DND-41 (cell line): ENCODE measurements around the gene PTX3.
A peak's percentile ranks its signal among the peaks of the same experiment; 100 is the strongest.

Experiments
- ATAC-seq: fragments of 200-7000 bp; cut with Tn5 transposase; 3 replicates; pipeline ENCODE4 v1.9.1; 2021; ENCODE audit warnings: low read depth; ENCODE audit not compliant: insufficient read depth
- DNase-seq: peaks from one replicate; pipeline ENCODE4 v3.0.0-alpha.2; 2020
- H2AFZ ChIP-seq: 2 replicates; pipeline ENCODE4 v1.6.0; 2012; ENCODE audit warnings: low read depth, low read length
- H3K27ac ChIP-seq: 2 replicates; pipeline ENCODE4 v1.5.1; 2012; ENCODE audit warnings: low read length, inconsistent platforms
- H3K27me3 ChIP-seq: fragments of 200-600 bp; sonication (generic); 2 replicates; pipeline ENCODE4 v1.6.0; 2012; ENCODE audit warnings: low read length, mild to moderate bottlenecking, inconsistent platforms; ENCODE audit not compliant: insufficient read depth, poor library complexity
- H3K36me3 ChIP-seq: 2 replicates; pipeline ENCODE4 v1.5.1; 2012; ENCODE audit warnings: low read length, inconsistent platforms; ENCODE audit not compliant: insufficient read depth
- H3K4me1 ChIP-seq: 2 replicates; pipeline ENCODE4 v1.5.1; 2012; ENCODE audit warnings: mild to moderate bottlenecking, low read length; ENCODE audit not compliant: insufficient read depth
- H3K4me2 ChIP-seq: 2 replicates; pipeline ENCODE4 v1.6.0; 2012; ENCODE audit warnings: mild to moderate bottlenecking, moderate library complexity, low read length, inconsistent platforms; ENCODE audit not compliant: insufficient read depth
- H3K4me3 ChIP-seq, 2 experiments: fragments of 200-600 bp in 1 of 2; shearing (Covaris generic) in 1 of 2; 2 replicates each; pipeline ENCODE4 v1.5.1; 2012 to 2016; ENCODE audit warnings: inconsistent platforms in 2 of 2, low read length in 2 of 2, mild to moderate bottlenecking in 2 of 2, low read depth in 1 of 2, moderate library complexity in 1 of 2
- H3K79me2 ChIP-seq: 2 replicates; pipeline ENCODE4 v1.6.0; 2012; ENCODE audit warnings: low read length, inconsistent platforms; ENCODE audit not compliant: insufficient read depth
- H3K9ac ChIP-seq: 2 replicates; pipeline ENCODE4 v1.6.0; 2012; ENCODE audit warnings: low read depth, mild to moderate bottlenecking, inconsistent platforms, low read length, moderate library complexity
- H3K9me3 ChIP-seq: 2 replicates; pipeline ENCODE4 v1.5.1; 2012; ENCODE audit warnings: low read length, moderate library complexity, mild to moderate bottlenecking, inconsistent platforms; ENCODE audit not compliant: insufficient read depth, severe bottlenecking
- H4K20me1 ChIP-seq: 2 replicates; pipeline ENCODE4 v1.6.0; 2012; ENCODE audit warnings: low read length; ENCODE audit not compliant: insufficient read depth
- EZH2 ChIP-seq: IDR thresholded peaks from 3 replicates; pipeline ENCODE4 v1.6.1; 2012; ENCODE audit warnings: borderline replicate concordance, low read depth, mild to moderate bottlenecking, moderate library complexity, low read length, inconsistent platforms; ENCODE audit not compliant: severe bottlenecking
- TF ChIP-seq, protein P1 (sequence below): IDR thresholded peaks from 2 replicates; pipeline ENCODE4 v1.5.1; 2012; ENCODE audit warnings: borderline replicate concordance, low read length, moderate library complexity, mild to moderate bottlenecking; ENCODE audit not compliant: poor library complexity, severe bottlenecking; ENCODE audit errors: extremely low read depth

The PTX3 gene

GRCh38 chr3:157447026-157447694, 10.5 kb downstream of the PTX3 start:
- Histone ChIP-seq H3K79me2 (no peaks in the 10 kb centered on the region), H3K4me2 (no peak overlapping the region), H3K36me3 (no peaks in the 10 kb centered on the region), H3K27ac (no peak overlapping the region), H3K27me3 (peaks cover 2% of the 10 kb centered on the region), H3K4me3 (no peak overlapping the region), H3K9me3 (no peaks in the 10 kb centered on the region), H3K4me1 (no peaks in the 10 kb centered on the region), H4K20me1 (no peaks in the 10 kb centered on the region), H2AFZ (no peak overlapping the region), H3K9ac (no peak overlapping the region)
- DNase-seq (no peak), ATAC-seq (no peak)
- TF ChIP-seq EZH2, result no peak
- TF ChIP-seq, protein P1, sequence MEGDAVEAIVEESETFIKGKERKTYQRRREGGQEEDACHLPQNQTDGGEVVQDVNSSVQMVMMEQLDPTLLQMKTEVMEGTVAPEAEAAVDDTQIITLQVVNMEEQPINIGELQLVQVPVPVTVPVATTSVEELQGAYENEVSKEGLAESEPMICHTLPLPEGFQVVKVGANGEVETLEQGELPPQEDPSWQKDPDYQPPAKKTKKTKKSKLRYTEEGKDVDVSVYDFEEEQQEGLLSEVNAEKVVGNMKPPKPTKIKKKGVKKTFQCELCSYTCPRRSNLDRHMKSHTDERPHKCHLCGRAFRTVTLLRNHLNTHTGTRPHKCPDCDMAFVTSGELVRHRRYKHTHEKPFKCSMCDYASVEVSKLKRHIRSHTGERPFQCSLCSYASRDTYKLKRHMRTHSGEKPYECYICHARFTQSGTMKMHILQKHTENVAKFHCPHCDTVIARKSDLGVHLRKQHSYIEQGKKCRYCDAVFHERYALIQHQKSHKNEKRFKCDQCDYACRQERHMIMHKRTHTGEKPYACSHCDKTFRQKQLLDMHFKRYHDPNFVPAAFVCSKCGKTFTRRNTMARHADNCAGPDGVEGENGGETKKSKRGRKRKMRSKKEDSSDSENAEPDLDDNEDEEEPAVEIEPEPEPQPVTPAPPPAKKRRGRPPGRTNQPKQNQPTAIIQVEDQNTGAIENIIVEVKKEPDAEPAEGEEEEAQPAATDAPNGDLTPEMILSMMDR, result peak; percentile 27

DNA sequence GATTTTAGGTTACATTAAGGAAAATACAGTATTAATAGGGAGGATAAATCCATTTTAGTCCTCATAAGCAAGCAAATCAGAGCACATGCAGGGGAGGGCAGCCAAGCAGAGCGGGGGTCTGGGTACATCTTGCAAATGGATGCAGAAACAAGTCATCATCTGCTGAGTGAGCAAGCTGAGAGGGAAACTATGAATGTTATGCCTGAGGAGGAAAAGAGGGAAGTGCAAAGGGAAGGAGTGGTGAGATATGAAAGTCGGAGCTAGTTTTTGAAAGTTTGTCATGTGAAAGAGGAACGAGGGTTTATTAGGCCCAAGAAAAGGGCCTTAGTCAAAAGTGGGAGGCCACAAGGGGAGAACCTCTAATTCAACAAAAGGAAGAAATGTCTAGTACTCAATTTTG, 15.4 kb downstream of the PTX3 start:
- no peak for DNase-seq
- no peak overlapping the region for H3K9ac ChIP-seq
- H3K79me2 ChIP-seq, result no peaks in the 10 kb centered on the region
- no peaks in the 10 kb centered on the region for H3K9me3 ChIP-seq
- no peaks in the 10 kb centered on the region for H3K4me1 ChIP-seq
- H3K4me3 ChIP-seq, result no peak overlapping the region
- no peak overlapping the region for H3K4me2 ChIP-seq
- no peaks in the 10 kb centered on the region for H3K36me3 ChIP-seq
- H3K27ac ChIP-seq, result no peak overlapping the region
- H2AFZ ChIP-seq, result no peak overlapping the region
- TF ChIP-seq, protein P1, result no peak
- TF ChIP-seq EZH2, result no peak
- H4K20me1 ChIP-seq, result no peaks in the 10 kb centered on the region
- H3K27me3 ChIP-seq, result peaks cover 11% of the 10 kb centered on the region
- no peak for ATAC-seq

DNA sequence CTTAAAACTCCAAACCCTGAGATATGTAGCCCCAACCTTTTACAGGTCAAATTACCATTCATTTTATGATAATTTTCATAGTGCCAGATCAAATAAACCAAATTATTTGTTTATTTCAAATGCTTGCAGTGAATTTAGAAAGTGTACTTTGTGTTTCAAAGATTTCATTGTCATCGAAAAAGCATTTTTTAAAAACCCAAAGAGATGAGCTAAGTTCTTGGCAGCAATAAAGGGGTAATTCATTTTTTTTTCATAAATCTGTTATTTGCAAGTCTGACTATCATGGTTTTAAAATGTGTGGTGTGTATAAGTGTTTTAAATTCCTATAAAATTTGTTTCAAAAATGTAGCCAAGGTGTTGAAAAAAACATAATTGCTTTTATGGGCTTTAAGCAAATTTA, 17.2 kb downstream of the PTX3 start:
- no peak for ATAC-seq
- no peaks in the 10 kb centered on the region for H3K79me2 ChIP-seq
- H2AFZ ChIP-seq, result no peak overlapping the region

More for the DNA sequence above, 17.2 kb downstream of the PTX3 start:
- no peak for DNase-seq
- Histone ChIP-seq H3K9ac (no peak overlapping the region), H3K9me3 (no peaks in the 10 kb centered on the region), H4K20me1 (no peaks in the 10 kb centered on the region), H3K36me3 (no peaks in the 10 kb centered on the region), H3K4me3 (no peak overlapping the region), H3K4me1 (no peaks in the 10 kb centered on the region), H3K27me3 (peaks cover 11% of the 10 kb centered on the region), H3K27ac (no peak overlapping the region), H3K4me2 (no peak overlapping the region)
- TF ChIP-seq, protein P1, result no peak
